Body of pancreas (tissue), 4 donors: ENCODE measurements around the gene TMEM184B. TPM values are rescaled to one million over a fixed set of nuclear protein-coding genes. Genes with fewer than 3 reads are reported as not detected.
A peak's percentile ranks its signal among the peaks of the same experiment; 100 is the strongest.

ENCODE experiments used
- ATAC-seq: fragments of 150-250 bp; one replicate; pipeline ENCODE4 v1.9.1; 2016
- DNase-seq, 4 donors: peaks; one replicate each; pipeline ENCODE4 v3.0.0-alpha.2; 2019
- H3K27ac ChIP-seq, 4 donors: fragments of 200-600 bp; sonication (generic); 1 replicate in 3 of 4; 2 replicates in 1 of 4; pipeline versions ENCODE4 v1.5.1 to v1.6.1; 2016 to 2019; ENCODE audit warnings: mild to moderate bottlenecking in 1 of 4, mixed read lengths in 1 of 4, moderate library complexity in 1 of 4
- H3K27me3 ChIP-seq, 2 donors: fragments of 200-600 bp; sonication (generic); one replicate each; pipeline ENCODE4 v1.6.0; 2016; ENCODE audit warnings: mild to moderate bottlenecking in 1 of 2
- H3K36me3 ChIP-seq, 2 donors: fragments of 200-600 bp; sonication (generic); replicated peaks in 1 of 2; 2 replicates each; pipeline ENCODE4 v1.5.1; 2016; ENCODE audit warnings: low read depth in 2 of 2; ENCODE audit not compliant: insufficient read depth in 1 of 2
- H3K4me1 ChIP-seq: fragments of 200-600 bp; sonication (generic); one replicate; pipeline ENCODE4 v1.6.0; 2016
- H3K4me3 ChIP-seq, 2 donors: fragments of 200-600 bp; sonication (generic); 1 replicate in 1 of 2; 2 replicates in 1 of 2; pipeline ENCODE4 v1.5.1; 2016 to 2019
- H3K9me3 ChIP-seq, 3 donors: fragments of 200-600 bp; sonication (generic); 1 replicate in 2 of 3; 2 replicates in 1 of 3; pipeline ENCODE4 v1.5.1; 2016
- CTCF ChIP-seq, 7 experiments: fragments of 450-650 bp in 4 of 7; fragments of 200-600 bp in 3 of 7; sonication (generic) in 3 of 7; IDR thresholded peaks; one replicate each; pipeline ENCODE4 v1.5.1; 2016 to 2019; ENCODE audit warnings: antibody characterized with exemption in 7 of 7
- POLR2A ChIP-seq, 3 donors: fragments of 450-650 bp; IDR thresholded peaks; one replicate each; pipeline ENCODE4 v1.6.1; 2016; ENCODE audit warnings: antibody characterized with exemption in 3 of 3, mild to moderate bottlenecking in 2 of 3
- WGBS, 2 donors: methylation state at CpG; one replicate each; pipeline ENCODE4 v1.1.5; 2017; 5-methylcytosine and 5-hydroxymethylcytosine counted together
- intact Hi-C: fragments of 100-400 bp; cut with DNase I; formaldehyde crosslinking; loops from one replicate; pipeline ENCODE4 v1.15.1; 2023
- total RNA-seq, 2 donors: library from RNA; depleted of rRNA; stranded (reverse); fragments of >200 nt; gene quantifications; one replicate each; pipeline ENCODE4 v1.1.0, GENCODE V29; 2016

The TMEM184B gene
- total RNA-seq, 2 donors from 2014 or later, result 28.7 to 31.4 TPM

DNA sequence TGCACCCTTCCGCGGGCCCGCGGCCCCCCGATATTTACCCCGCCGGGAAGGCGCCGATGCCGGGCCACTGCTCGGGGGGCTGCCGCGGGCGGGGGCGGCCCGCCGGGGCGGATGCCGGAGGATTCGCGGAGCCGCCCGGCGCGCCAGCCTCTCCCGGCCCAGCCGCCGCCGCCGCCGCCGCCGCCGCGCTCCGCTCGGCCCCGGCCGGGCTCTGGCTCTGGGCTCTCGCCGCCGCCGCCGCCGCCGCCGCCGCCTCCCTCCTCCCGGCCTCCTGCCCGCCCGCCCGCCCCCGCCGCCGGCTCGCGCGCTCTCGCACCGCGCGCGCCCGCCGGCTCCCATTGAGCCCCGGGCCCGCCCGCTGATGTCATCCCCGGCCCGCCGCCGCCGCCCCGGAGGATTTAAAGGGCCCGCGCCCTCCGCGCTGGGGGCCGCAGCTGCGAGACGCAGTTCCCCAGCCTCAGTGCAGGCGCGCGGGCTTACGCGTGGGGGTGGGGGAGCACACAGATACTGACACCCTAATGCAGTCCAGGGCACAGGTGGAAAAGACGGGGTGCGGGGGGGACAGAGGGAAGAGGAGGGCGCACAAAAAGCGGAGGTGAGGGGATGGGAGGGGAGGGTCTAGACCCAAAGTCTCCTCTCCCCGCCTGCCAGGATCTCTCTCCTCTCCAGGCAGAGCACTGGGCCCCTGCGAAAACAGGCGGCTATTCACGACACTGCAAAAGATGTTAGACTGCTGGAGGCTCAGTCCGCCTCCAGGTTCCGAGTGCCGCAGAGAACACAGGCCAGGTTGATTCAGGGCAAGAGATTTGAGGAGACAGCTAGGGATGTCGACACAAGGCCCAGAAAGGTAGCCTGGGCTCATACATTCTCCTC is 44.5 kb upstream of the TMEM184B start, which contains the start of gene CSNK1E:
CSNK1E (minus strand) TSS at position 312 of the 873 bp plus-strand sequence. CDS start 3,276 bp downstream, outside the sequence.
- H3K27me3 ChIP-seq, result no peaks in the 10 kb centered on the region
- peak; percentile 82 for ATAC-seq
- peak; percentile 82 to 85 (median 84) for DNase-seq
- peak within 1 kb of the TSS; percentile 90 to 98 (median 96) for H3K27ac ChIP-seq
- H3K9me3 ChIP-seq, result no peaks in the 10 kb centered on the region
- H3K36me3 ChIP-seq, result no peaks in the 10 kb centered on the region
- TF ChIP-seq CTCF (IDR thresholded peaks at IDR 0.05) (no peak), POLR2A (IDR thresholded peaks at IDR 0.05) (peak in 1 of 3 donors; percentile 10)
- peak within 1 kb of the TSS; percentile 26 to 61 for H3K4me3 ChIP-seq
- intact Hi-C loops, result no loop called here
- H3K4me1 ChIP-seq, result peaks cover 50% of the 10 kb centered on the region
- 1 to 2% methylated on average over 10 to 60 of the region's 98 CpGs for WGBS, 2 donors

DNA sequence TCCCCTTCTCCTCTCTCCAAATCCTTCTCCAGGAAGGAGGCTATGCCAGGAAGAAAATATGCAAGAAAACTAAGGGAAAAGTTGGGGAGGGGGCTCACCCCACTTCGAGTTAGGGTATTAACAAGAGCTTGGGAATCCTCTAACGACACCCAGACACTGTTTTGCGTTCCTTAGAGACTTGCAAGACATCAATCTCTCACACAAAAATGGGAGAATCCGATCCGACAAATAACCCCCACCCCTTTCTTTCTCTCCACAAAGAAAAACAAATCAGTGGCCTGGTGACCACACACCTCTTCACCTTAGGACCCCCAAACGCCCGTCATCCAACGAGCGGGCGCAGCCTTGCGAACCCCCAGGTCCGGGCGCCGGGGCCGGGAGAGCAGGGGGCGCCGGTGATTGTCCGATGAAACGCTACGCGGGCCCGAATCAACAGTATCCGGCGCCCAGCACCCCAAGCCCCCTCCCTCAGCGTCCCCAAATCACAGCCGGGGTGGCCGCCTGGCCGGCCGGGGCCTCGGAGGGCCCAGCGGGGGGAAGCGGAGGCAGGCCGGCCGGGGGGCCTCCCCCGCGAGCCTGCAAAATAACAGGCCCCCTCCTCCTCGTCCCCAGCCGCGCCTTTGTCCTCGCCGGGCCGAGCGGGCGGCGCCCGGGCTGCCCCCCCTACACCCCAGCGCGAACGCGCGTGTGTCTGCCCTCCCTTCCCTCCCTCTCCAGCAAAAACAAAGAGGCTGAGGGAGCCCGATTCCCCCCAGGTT is 43.7 kb upstream of the TMEM184B start:
- intact Hi-C loops, result no loop called here
- 0 to 2% methylated on average over 15 to 37 of the region's 52 CpGs for WGBS, 2 donors
- Histone ChIP-seq H3K27ac (peak overlapping the region; percentile 90 to 98 (median 96)), H3K4me1 (peaks cover 50% of the 10 kb centered on the region), H3K27me3 (no peaks in the 10 kb centered on the region), H3K9me3 (no peaks in the 10 kb centered on the region), H3K36me3 (no peaks in the 10 kb centered on the region), H3K4me3 (peak overlapping the region; percentile 26 to 61)
- TF ChIP-seq POLR2A (IDR thresholded peaks at IDR 0.05), result peak; percentile 36 to 45 (median 41)
- TF ChIP-seq CTCF (IDR thresholded peaks at IDR 0.05), result no peak
- ATAC-seq (peak; percentile 69), DNase-seq (peak; percentile 66 to 71 (median 68))

GRCh38 chr22:38315823-38316363 is 43.1 kb upstream of the TMEM184B start:
- no peak for TF ChIP-seq POLR2A (IDR thresholded peaks at IDR 0.05)
- no peak for TF ChIP-seq CTCF (IDR thresholded peaks at IDR 0.05)
- 1 to 4% methylated on average over 11 to 12 of the region's 12 CpGs for WGBS, 2 donors
- Histone ChIP-seq H3K4me3 (peak overlapping the region; percentile 26 to 61), H3K27ac (peak overlapping the region; percentile 90 to 98 (median 96)), H3K4me1 (peaks cover 47% of the 10 kb centered on the region), H3K9me3 (no peaks in the 10 kb centered on the region), H3K27me3 (no peaks in the 10 kb centered on the region), H3K36me3 (no peaks in the 10 kb centered on the region)
- ATAC-seq (no peak), DNase-seq (no peak)
- intact Hi-C loops, result no loop called here

GRCh38 chr22:38314933-38315822 is 42.4 kb upstream of the TMEM184B start:
- ATAC-seq (no peak), DNase-seq (peak in 2 of 4 donors; percentile 57 to 61)
- TF ChIP-seq CTCF (IDR thresholded peaks at IDR 0.05) (no peak), POLR2A (IDR thresholded peaks at IDR 0.05) (peak in 1 of 3 donors; percentile 10)
- H3K27me3 ChIP-seq, result no peaks in the 10 kb centered on the region
- intact Hi-C loops, result no loop called here
- H3K36me3 ChIP-seq, result no peaks in the 10 kb centered on the region
- H3K4me1 ChIP-seq, result peaks cover 51% of the 10 kb centered on the region
- peak overlapping the region; percentile 26 to 61 for H3K4me3 ChIP-seq
- 5 to 10% methylated on average over 13 to 21 of the region's 21 CpGs for WGBS, 2 donors
- H3K9me3 ChIP-seq, result no peaks in the 10 kb centered on the region
- H3K27ac ChIP-seq, result peak overlapping the region; percentile 90 to 98 (median 96)
